HG03097 (cell line): ENCODE results near the gene A4GALT.
A peak's percentile ranks its signal among the peaks of the same experiment; 100 is the strongest.

Experiments
- ATAC-seq: cut with Tn5 transposase; IDR thresholded peaks from one replicate; pipeline ENCODE4 v1.9.1; 2021; ENCODE audit not compliant: unreplicated experiment, low FRiP score

The A4GALT gene

GRCh38 chr22:42654436-42655073 is 66.1 kb downstream of the A4GALT start:
- no peak for ATAC-seq

DNA sequence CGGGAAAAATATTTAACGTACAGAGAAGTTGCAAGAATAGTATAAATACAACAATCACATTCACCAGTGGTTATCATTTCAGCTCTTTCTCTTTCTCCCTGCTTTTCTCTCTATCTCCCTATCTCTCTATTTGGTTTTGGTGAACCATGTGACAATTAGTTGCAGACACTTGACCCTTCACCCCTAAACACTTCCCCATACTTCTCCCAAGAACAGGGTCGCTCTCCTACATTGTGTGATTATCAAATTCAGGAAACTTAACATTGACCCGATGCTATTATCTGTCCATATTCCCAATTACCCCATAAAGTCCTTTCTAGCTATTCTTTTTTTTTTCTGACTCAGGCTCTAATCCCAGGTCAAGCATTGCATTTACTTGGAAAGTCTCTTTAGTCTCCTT is 66.7 kb downstream of the A4GALT start:
- ATAC-seq: no peak

DNA sequence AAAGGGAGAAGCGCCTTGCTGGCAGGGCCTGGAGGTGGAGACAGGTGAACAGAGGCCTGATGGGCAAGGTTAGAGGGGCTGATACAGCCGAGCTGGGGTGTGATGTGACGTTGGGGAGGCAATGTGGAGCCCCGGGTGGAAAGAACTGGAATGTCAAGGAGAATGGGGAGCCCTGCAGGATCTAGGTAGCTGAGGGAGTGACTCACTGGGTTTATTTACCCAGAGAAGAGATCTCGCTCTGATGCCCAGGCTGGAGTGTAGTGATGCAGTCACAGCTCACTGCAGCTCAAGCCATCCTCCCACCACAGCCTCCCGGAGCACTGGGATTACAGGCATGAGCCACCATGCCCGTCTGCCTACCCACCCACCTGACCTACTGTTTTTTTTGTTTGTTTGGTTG is 69.5 kb downstream of the A4GALT start:
- no peak for ATAC-seq

DNA sequence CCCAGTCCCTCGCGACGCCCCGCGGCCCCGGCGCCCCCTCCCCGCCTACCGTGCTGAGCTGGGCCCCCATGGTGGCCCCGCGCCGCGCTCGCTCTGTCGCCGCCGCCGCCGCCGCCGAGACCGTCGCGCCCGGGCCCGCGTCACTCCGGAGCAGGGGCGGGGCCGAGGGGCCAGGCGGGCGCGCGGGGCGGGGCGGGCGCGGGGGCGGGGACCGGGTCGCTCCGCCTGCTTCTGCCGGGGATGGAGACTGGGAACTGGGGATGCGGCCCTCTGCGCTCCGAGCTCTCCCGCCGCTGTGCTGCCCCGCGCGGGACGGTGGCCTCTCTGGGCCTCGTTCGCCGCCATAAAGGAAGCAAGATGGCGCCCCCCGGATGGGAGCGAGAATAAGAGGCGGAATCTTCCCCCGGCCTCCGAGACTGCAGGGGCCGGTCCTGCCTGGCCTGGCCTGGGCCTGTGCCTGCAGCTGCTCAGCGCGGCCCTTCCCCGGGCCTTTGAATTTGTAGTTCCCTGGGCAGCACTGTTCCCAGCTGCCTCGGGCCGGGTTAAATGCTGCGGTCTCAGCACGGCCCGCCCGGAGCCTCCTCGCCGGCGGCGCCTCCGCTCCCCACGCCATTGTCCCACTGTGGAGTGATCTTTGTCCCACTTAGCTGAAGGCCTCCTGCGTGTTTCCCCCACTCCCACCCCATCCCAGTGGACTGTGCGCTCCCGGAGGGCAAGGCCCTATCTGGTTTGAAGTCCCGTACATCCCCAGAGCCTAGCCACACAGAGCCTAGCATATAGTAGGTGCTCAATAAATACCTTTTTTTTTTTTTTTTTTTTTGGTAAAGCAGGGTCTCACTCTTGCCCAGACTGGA is 71.2 kb downstream of the A4GALT start, which contains the start of gene CYB5R3:
Gene CYB5R3, minus strand, starts transcription at position 147 of the 854 bp plus-strand sequence. Its CDS starts 77 bp downstream, at position 70.
- ATAC-seq: peak; percentile 47

- peak; percentile 44 for ATAC-seq
Observed at GRCh38 chr22:42648368-42649245, 72.1 kb downstream of the A4GALT start.

GRCh38 chr22:42648017-42648367 is 72.7 kb downstream of the A4GALT start:
- no peak for ATAC-seq

DNA sequence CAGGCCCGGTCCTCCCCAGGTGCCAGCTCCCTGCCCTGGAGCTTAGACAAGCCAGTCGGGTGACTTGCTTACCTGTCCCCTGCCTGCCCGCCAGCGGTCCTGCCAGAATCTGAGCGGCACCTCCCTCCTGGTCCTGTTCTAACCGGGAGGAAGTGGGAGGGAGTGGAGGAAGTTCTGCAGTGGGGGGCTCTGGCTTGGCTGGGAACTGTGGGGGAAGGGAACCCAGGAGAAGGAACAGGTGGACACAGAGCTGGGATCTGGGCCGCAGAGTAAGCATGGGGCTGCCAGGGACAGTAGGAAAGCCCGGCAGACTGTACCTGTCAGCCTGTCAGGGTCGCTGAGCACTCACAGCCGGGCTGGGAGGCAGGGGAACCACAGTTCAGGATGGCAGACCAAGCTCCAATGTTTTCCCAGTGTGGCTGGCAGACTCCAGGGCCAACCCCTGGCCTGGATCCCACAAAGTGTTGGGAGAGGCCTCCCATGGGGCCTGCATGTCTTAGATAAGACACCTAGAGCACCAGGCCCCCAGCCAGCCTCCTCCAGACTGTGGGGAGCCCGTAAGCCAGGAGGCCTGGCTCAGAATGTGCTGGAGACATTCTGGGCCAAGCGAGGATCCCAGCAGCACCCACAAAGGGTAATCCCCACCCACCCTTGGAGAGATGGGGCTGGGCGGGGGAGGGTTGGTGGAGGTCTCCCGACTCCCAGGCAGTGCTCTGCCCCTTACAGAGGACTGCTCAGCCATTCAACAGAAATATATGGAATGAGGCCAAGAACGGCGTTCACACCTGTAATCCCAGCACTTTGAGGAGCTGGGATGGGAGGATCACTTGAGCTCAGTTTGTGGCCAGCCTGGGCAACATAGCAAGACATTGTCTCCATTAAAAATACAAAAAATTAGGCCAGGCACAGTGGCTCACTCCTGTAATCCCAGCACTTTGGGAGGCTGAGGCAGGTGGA is 73.8 kb downstream of the A4GALT start:
- ATAC-seq: no peak

GRCh38 chr22:42645938-42646568 is 74.6 kb downstream of the A4GALT start:
- ATAC-seq: no peak

DNA sequence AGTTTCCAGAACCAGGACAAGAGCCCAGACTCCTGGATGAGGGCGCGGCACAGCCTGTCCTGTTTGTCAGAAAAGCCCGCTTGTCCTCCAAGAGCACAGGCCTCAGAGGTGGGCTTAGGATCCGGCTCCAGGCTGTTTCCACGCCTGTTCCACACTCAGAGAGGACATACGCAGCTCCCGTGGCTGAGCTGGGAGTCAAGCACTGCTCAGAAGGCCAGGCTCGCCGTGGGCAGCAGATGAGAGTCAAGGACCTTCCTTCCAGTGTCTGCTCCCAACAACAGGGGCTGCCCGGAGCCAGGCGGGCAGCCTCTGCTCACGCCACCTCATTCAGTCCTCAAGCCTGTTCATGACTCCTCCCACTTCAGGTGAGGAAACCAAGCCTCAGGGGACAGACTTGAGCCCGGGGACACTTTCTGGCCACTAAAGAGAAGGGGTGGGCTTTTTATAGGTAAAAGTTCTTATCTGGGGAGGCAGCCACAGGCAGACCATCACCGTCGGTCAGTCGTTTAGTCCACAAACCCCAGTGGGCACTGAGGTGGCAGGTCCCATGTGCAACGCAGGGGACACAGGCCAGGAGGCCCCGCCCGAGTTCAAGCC is 75.2 kb downstream of the A4GALT start:
- ATAC-seq: no peak

GRCh38 chr22:42644422-42645340 is 76.0 kb downstream of the A4GALT start:
- no peak for ATAC-seq

DNA sequence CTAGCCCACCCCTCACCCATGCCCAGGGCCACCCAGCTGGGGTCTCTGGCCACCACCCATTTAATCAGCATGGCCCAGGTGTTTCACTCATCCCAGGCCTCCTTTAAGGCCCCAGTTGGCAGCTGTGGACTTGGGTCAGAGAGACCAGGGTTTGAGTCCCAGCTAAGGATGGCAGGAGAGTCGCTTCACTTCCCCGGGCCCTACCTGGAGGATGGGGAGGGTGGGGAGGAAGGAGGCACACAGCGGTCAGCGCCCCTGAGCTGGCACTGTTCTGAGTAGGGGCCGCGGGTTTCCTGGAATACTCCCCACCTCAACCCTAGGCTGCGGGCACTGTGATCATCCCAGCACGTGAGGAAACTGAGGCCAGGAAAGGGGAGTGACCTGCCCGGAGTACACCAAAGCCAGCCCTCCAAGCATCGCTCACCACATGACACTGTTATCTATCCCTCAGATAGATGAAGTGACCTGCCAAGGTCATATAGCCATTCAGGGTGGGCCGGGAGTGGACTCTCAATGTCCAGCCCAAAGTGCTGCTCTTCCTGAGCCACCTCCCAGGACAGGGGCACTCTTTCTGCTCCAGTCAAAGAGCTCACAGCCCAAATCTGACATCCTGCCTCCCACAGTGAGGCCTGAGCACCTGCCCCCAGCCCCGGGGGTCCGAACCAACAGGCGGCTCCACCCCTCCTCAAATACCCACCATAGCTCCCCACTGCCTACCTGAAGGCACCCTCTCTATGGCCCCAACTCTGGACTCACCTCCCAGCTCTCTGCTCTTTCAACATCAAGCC is 76.8 kb downstream of the A4GALT start:
- no peak for ATAC-seq

- ATAC-seq: no peak
Observed at GRCh38 chr22:42642806-42643633, 77.7 kb downstream of the A4GALT start.
